ENCODE measurements around the gene MYZAP.

The MYZAP gene

DNA sequence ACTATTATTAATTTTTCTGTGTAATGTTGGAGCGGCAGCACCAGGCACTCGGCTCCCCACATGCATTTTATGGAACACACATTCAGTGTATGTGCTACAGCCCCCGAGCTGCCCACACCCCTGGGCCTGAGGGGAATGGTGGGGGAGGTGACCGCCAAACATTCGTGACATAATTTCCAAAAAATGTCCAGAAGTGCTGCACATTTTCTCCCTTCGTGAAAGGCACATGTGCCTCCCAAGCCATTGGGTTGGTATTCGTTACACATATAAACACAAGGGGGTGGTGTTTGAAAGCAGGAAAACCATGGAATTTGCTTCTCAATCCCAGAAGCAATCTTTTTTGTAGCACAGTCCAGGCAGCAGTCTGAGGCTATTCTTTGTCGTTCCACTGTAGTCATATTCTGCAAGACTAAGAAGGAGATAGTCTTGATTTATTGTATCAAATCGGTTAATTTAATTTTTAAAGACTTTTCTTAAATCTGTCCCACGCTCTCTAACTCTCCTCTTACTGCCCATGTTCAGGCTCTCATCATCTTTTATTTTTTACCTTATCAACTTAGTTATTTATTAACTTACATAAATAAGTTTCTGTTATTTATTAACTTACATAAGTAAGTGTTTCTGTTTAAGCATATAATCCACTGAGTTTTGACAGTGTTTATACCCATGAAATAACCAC is 75.6 kb downstream of the MYZAP start:
- no peak for DNase-seq

DNA sequence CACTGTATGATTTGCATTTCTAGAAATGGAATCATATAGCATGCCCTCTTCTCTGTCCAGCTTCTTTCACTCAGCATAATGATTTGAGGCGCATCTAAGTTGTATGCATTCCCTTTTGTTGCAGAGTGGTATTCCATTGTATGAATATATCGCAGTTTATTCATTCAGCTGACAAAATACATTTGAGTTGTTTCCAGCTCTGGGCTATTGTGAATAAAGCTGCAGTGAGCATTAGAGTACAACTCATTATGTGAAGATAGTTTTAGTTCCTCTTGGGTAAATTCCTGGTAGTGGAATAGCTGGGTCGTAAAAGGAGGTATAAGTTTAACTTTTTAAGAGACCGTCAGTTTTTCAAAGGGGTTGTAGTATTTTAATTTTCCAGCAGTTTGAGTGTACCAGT is 76.3 kb downstream of the MYZAP start:
- no peak for DNase-seq

DNA sequence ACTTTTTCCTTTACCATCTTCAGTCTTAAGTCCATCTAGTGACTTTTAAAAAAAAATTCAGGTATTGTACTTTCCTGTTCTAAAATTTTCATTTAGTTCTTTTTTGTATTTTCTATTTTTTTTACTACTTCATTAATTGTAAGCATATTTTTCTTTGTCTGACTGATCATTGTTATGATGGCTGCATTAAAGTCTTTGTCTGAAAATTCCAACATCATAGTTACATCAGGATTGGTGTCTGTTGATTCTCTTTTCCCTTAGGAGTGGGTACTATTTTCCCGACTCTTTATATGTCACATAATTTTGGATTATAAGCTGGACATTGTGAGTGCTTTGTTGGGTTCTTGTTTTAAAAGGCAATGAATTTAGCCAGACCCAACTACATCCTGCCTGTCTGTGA is 79.9 kb downstream of the MYZAP start:
- no peak for DNase-seq

DNA sequence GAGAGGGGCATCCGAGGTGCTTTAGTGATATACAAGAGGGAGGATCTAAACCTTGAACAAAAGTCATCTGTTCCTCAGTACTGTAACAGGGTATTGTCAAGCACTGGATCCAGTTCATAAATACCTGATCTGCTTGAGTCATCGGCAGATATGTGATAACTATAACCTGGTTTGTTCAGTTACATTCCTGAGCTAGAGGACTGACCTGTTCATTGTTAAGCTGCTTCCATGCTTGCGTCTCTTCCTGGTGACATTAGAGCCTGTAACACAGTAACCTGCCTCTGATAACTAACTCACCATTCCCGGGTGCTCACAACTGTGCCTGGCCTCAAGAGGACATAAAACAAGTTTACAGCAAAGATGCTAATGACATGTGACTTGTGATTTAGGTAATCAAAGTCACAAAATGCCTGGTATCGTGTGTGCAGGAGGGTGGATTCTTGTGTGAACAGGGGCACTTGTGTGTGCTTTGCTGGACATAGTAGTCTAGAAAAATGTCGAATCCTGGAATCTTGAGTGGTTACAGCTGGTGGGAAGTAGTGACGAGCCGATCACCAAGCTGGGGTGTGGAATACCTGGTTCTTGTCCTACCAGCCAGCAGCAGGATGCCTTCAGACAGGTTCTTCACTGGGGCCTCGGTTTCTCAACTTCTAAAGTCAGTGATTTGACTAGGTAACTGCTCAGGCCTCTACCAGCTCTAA is 83.9 kb downstream of the MYZAP start:
- DNase-seq: no peak

DNA sequence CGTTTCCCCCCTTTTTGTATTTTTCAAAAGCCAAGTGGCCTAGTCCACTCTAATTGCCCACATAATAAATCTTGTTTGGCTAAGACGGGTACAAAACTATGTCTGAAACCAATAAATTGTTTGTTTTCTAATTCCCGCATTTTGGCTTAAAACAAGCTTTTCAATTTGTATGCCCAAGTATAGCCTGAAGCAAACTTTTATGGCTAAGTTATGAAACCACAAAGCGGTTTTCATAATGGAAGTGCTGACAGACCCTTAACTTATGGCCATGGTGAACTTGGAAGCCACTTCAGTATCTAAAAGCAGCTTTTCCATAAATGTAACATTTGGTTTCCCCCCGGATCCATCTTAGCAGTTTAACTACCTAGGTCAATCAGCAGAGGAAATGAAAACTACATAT is 84.9 kb downstream of the MYZAP start:
- no peak for DNase-seq

- DNase-seq: no peak
These were observed 85.5 kb downstream of the MYZAP start for GRCh38 chr15:57677204-57677603.

DNA sequence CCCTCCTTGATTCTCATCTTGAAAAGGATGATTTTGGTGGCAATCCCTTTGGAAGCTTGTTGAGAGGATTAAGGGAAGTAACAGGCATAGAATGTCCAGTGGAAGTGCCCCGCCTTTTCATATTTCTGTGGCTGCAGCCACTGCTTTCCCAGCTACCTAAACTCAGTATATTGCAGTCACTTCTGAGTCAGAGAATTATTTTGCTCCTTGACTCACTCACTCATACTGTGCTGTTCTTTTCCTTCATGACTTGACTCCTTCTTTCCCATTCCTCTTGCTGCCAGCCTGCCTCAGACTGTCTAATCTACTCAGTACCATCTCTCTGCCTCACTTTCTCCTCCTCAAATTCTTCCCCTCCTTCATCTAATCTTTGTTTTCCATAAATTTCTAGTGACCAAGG is 88.3 kb downstream of the MYZAP start:
- DNase-seq: no peak

GRCh38 chr15:57681011-57681410 is 89.3 kb downstream of the MYZAP start:
- no peak for DNase-seq

- DNase-seq: no peak
These were observed 91.8 kb downstream of the MYZAP start for GRCh38 chr15:57683481-57683880.

DNA sequence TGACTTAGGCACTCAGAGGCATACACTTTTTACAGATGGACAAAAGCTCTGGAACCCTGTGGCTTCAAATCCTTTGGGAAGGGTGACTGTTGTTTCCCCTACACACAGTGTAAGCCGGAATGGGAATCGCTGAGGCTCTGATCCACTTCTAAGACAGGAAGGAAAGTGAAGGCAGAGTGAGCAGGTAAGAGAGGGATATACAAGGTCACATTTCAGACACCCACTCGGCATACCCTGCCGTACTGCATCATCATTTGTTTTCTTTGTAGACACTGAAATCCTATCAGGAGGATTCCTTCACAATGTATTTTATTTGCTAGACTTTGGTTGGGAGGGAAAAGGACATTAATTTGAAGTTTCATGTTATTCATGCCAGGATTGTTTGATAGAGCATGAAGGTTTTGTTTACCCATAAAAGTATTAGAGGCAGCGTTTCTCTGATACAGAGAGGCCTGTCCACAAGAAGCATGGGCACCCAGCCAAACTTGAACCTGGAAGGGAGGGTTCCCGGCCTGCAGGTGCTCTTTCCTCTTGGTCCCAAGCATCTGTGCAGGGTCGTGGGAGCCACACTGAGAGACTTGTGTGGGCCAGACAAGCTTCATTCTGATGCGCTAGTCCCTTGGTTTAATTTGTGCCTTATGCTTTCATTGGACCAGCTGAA is 92.9 kb downstream of the MYZAP start:
- no peak for DNase-seq

- DNase-seq: no peak
These were observed 93.8 kb downstream of the MYZAP start for GRCh38 chr15:57685306-57686095.

DNA sequence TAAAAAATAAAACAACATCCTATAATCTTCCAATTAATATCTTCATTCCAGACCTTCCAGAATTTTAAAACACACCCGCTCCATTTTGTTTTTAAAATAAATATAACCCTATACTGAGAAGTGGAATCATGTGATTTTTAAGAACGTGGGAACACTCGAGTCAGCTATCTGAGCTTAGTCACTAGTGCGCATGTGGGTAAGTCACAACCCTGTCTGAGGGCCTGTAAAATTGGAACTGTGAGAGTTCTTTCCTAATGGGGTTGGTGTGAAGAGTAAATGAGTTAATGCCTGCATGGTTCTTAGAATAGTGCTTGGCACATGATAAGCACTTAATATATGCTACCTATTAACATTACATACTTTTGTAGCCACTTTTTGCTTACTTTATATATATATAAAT is 95.0 kb downstream of the MYZAP start:
- DNase-seq: no peak

DNA sequence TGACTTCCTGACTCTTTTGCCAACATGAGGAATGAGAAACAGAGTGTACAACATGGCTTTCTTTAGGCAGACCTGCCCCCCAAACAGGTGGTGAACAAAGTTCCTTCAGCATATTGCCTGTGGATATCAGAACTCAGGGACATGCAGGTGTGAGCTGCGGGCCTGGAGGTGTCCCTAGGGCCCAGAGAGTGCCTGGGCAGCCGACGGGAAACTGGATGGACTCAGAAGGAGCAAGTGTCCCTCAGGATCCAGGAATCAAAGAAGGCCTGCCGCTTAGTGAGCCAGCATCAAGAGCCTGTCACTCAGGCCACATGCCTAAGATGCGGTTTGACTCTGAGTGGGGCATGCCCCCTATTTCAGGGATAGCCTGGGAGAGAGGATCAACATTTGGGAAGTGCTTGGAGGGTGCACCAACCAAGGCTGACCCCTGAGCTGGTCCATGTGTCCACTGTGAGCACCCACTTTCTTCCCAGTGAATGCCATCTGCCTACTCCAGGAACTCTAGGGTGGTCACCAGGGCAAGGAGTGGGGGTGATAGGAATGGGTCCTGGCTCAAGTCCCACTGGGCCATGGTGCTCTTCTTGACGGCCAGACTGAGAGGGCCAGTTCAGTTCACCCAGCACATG is 98.8 kb downstream of the MYZAP start:
- no peak for DNase-seq

GRCh38 chr15:57691082-57691481 is 99.4 kb downstream of the MYZAP start:
- DNase-seq: no peak

GRCh38 chr15:57692709-57693108 is 101.0 kb downstream of the MYZAP start:
- no peak for DNase-seq

DNA sequence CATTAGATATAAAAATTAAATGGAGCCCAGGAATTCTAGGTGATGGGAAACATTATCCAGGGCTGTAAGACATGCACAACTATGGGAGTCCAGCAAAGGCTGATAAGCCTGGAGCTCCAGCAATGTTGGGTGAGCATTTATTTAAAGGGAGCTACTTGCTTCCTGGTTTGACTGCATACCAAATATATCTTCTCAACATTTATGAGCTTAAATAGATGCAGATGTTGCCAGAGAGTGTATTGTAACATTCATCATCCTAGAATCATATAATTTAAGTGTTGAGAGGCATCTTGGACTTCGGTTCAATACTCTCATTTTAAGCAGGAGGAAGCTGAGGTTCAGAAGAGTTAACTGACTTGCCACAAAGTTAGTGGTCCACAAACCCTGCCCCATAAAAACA is 102.6 kb downstream of the MYZAP start:
- DNase-seq: no peak

- DNase-seq: no peak
These were observed 104.4 kb downstream of the MYZAP start for GRCh38 chr15:57696146-57696545.

- no peak for DNase-seq
These were observed 105.9 kb downstream of the MYZAP start for GRCh38 chr15:57697588-57697987.

DNA sequence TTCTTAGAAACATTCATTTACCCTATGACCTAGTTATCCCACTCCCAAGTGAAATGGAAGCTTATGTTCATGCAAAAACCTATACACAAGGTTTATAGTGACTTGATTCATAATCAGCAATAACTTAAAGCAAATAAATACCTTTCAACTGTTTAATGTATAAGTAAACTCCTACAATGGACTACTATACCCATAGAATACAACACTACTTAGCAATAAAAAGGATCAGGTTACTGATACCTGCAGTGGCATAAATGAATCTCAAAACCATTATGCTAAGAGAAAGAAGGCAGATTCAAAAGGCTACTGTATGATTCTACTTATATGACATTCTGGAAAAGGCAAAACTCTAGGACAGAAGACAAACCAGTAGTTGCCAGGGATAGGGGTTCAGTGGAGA is 106.5 kb downstream of the MYZAP start:
- no peak for DNase-seq

DNA sequence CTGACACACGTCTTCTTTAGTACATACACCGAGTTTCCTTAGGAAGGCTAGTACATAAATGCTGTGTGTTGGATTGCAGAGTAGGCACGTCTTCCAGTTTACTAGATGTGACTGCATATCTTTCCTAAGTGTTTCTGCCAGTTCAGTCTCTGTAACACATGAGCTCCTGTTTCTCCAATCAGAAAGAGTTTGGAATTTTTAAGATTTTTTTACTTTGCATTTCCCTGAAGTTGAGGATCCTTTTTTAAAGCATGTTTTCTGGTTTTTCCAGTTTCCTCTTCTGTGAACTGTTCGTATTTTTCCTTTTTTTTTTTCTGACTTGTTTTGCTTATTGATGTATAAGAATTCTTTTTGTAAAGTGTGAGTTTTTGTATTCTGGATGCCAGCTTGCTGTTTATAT is 107.3 kb downstream of the MYZAP start:
- no peak for DNase-seq

- DNase-seq: no peak
These were observed 111.7 kb downstream of the MYZAP start for GRCh38 chr15:57703387-57703786.

GRCh38 chr15:57704441-57704840 is 112.7 kb downstream of the MYZAP start:
- no peak for DNase-seq

All from stimulated activated CD4-positive, alpha-beta T cell treated with anti-CD3 and anti-CD28 coated beads, Interleukin-2, amount 100 ng/mL, for 24 hours (primary cell).